Measurements from ENCODE around the gene JAG1. TPM values are rescaled to one million over a fixed set of nuclear protein-coding genes. Genes with fewer than 3 reads are reported as not detected.

The JAG1 gene
- total RNA-seq, 1 donor from 2014 or later = 278 TPM

GRCh38 chr20:10644458-10645204, 29.2 kb downstream of the JAG1 start:
- Mint-ChIP-seq H3K36me3 (ENCODE audit: low read depth, unreplicated experiment) (peaks cover 50% of the 10 kb centered on the region), H3K4me3 (ENCODE audit: unreplicated experiment) (no peak overlapping the region), H3K9me3 (ENCODE audit: unreplicated experiment) (no peaks in the 10 kb centered on the region), H3K27ac (ENCODE audit: unreplicated experiment) (peak overlapping the region; percentile 43), H3K27me3 (ENCODE audit: low read depth, unreplicated experiment) (no peaks in the 10 kb centered on the region), H3K4me1 (ENCODE audit: low read depth, unreplicated experiment) (peaks cover 58% of the 10 kb centered on the region)
- peaks cover 30% of the 10 kb centered on the region for H3K4me1 ChIP-seq (ENCODE audit: insufficient read depth, low read length)
- no peaks in the 10 kb centered on the region for H3K9me3 ChIP-seq (ENCODE audit: insufficient read depth, low read depth, low read length)
- H3K9ac ChIP-seq (ENCODE audit: low read length) = no peak overlapping the region
- DNase-seq (ENCODE audit: low read depth) (no peak), FAIRE-seq (no peak)
- TF ChIP-seq CTCF (IDR thresholded peaks at IDR 0.05; ENCODE audit: insufficient read depth, low read depth, low read length) = no peak
- TF ChIP-seq EZH2 (IDR thresholded peaks at IDR 0.05; ENCODE audit: insufficient read depth, low read length) = no peak
- no peak overlapping the region for H3K4me3 ChIP-seq (ENCODE audit: insufficient read depth, low read depth, low read length)
- no peak overlapping the region for H3K27ac ChIP-seq (ENCODE audit: low read depth, low read length)
- H3K36me3 ChIP-seq (ENCODE audit: insufficient read depth, low read length) = peaks cover 74% of the 10 kb centered on the region
- H2AFZ ChIP-seq (ENCODE audit: low read depth, low read length) = no peak overlapping the region
- peaks cover 46% of the 10 kb centered on the region for H4K20me1 ChIP-seq (ENCODE audit: insufficient read depth, low read length)
- no peak overlapping the region for H3K4me2 ChIP-seq (ENCODE audit: low read length)
- peaks cover 5% of the 10 kb centered on the region for H3K79me2 ChIP-seq (ENCODE audit: insufficient read depth, low read length)
- no peaks in the 10 kb centered on the region for H3K27me3 ChIP-seq (ENCODE audit: insufficient read depth, low read length)

GRCh38 chr20:10643560-10643873, 30.3 kb downstream of the JAG1 start:
- Histone ChIP-seq H3K4me3 (ENCODE audit: insufficient read depth, low read depth, low read length) (no peak overlapping the region), H2AFZ (ENCODE audit: low read depth, low read length) (no peak overlapping the region), H3K27ac (ENCODE audit: low read depth, low read length) (no peak overlapping the region), H3K27me3 (ENCODE audit: insufficient read depth, low read length) (no peaks in the 10 kb centered on the region), H3K79me2 (ENCODE audit: insufficient read depth, low read length) (peaks cover 10% of the 10 kb centered on the region), H4K20me1 (ENCODE audit: insufficient read depth, low read length) (peaks cover 46% of the 10 kb centered on the region), H3K36me3 (ENCODE audit: insufficient read depth, low read length) (peaks cover 81% of the 10 kb centered on the region), H3K4me1 (ENCODE audit: insufficient read depth, low read length) (peaks cover 29% of the 10 kb centered on the region), H3K9me3 (ENCODE audit: insufficient read depth, low read depth, low read length) (no peaks in the 10 kb centered on the region), H3K9ac (ENCODE audit: low read length) (no peak overlapping the region), H3K4me2 (ENCODE audit: low read length) (no peak overlapping the region)
- Mint-ChIP-seq H3K27me3 (ENCODE audit: low read depth, unreplicated experiment) (no peaks in the 10 kb centered on the region), H3K9me3 (ENCODE audit: unreplicated experiment) (no peaks in the 10 kb centered on the region), H3K27ac (ENCODE audit: unreplicated experiment) (peak overlapping the region; percentile 87), H3K36me3 (ENCODE audit: low read depth, unreplicated experiment) (peaks cover 48% of the 10 kb centered on the region), H3K4me3 (ENCODE audit: unreplicated experiment) (no peak overlapping the region), H3K4me1 (ENCODE audit: low read depth, unreplicated experiment) (peaks cover 51% of the 10 kb centered on the region)
- no peak for DNase-seq (ENCODE audit: low read depth)
- no peak for FAIRE-seq
- no peak for TF ChIP-seq CTCF (IDR thresholded peaks at IDR 0.05; ENCODE audit: insufficient read depth, low read depth, low read length)
- no peak for TF ChIP-seq EZH2 (IDR thresholded peaks at IDR 0.05; ENCODE audit: insufficient read depth, low read length)

GRCh38 chr20:10642856-10643559, 30.8 kb downstream of the JAG1 start:
- H3K4me1 Mint-ChIP-seq (ENCODE audit: low read depth, unreplicated experiment) = peaks cover 53% of the 10 kb centered on the region
- peak overlapping the region; percentile 9 for H3K27ac ChIP-seq (ENCODE audit: low read depth, low read length)
- H3K9ac ChIP-seq (ENCODE audit: low read length) = peak overlapping the region; percentile 1
- peak; percentile 35 for DNase-seq (ENCODE audit: low read depth)
- H3K4me2 ChIP-seq (ENCODE audit: low read length) = no peak overlapping the region
- H3K27me3 Mint-ChIP-seq (ENCODE audit: low read depth, unreplicated experiment) = no peaks in the 10 kb centered on the region
- H3K36me3 Mint-ChIP-seq (ENCODE audit: low read depth, unreplicated experiment) = peaks cover 47% of the 10 kb centered on the region
- H2AFZ ChIP-seq (ENCODE audit: low read depth, low read length) = no peak overlapping the region
- no peaks in the 10 kb centered on the region for H3K9me3 Mint-ChIP-seq (ENCODE audit: unreplicated experiment)
- peaks cover 81% of the 10 kb centered on the region for H3K36me3 ChIP-seq (ENCODE audit: insufficient read depth, low read length)
- no peak overlapping the region for H3K4me3 ChIP-seq (ENCODE audit: insufficient read depth, low read depth, low read length)
- no peaks in the 10 kb centered on the region for H3K27me3 ChIP-seq (ENCODE audit: insufficient read depth, low read length)
- H4K20me1 ChIP-seq (ENCODE audit: insufficient read depth, low read length) = peaks cover 41% of the 10 kb centered on the region
- peaks cover 28% of the 10 kb centered on the region for H3K4me1 ChIP-seq (ENCODE audit: insufficient read depth, low read length)
- peak overlapping the region; percentile 87 for H3K27ac Mint-ChIP-seq (ENCODE audit: unreplicated experiment)
- H3K4me3 Mint-ChIP-seq (ENCODE audit: unreplicated experiment) = no peak overlapping the region
- H3K79me2 ChIP-seq (ENCODE audit: insufficient read depth, low read length) = peaks cover 12% of the 10 kb centered on the region
- no peak for FAIRE-seq
- no peaks in the 10 kb centered on the region for H3K9me3 ChIP-seq (ENCODE audit: insufficient read depth, low read depth, low read length)
- TF ChIP-seq CTCF (IDR thresholded peaks at IDR 0.05; ENCODE audit: insufficient read depth, low read depth, low read length) (no peak), EZH2 (IDR thresholded peaks at IDR 0.05; ENCODE audit: insufficient read depth, low read length) (no peak)

Data from astrocyte (in vitro differentiated cells and primary cell).